NCI-H2081 (cell line): Measurements from ENCODE around the gene ATP8B3.
A peak's percentile ranks its signal among the peaks of the same experiment; 100 is the strongest.

Experiments used
- DNase-seq, 2 experiments: peaks; one replicate each; lab custom pipeline; 2025; lab: John Stamatoyannopoulos, UW

Gene ATP8B3

DNA sequence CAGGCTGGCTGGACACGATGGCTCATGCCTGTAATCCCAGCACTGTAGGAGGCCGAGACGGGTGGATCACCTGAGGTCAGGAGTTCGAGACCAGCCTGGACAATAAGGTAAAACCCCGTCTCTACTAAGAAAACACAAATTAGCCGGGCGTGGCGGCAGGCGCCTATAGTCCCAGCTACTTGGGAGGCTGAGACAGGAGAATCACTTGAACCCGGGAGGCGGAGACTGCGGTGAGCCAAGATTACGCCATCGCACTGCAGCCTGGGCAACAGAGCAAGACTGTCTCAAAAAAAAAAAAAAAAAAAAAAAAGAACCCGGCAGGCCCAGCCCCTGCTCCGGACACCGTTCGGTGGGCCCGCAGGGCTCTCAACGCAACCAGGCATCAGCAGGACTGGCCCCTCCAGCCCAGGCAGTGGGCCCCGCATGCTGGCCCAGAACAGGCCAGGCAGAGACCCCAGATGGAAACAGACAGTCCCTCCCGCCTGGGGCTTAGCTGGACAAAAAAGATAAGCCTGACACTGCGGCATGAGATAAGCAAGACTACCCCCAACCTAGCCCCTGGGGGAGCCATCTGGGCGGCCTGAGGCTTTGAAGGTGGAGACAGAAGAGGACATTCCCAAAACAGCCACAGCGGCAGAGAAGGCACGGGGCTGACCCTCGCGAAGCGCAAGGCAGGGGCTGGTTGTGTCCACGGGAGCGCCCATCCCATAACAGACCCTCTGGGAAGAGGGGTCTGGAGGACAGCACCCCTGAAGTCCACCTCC lies 24.6 kb upstream of the ATP8B3 start:
- DNase-seq: no peak

DNA sequence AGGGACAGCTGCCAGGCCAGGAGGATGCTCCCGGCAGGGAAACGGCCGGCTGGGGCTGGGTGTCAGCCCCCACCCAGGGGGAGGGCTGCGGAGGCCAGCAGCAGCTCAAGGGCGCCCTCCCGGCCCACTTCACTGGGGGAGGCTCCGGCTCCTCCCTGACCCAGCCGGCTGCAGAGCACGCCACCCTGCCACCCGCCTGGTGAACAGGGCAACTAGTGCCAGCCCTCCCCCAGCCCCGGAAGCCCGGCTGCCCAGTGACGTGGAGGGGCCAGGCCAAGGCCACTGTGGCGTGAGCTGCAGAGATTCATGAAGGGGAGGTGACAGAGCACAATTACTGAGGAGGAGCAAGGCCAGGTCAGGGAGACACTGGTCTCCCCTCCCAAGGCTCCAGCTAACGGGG lies 21.5 kb upstream of the ATP8B3 start:
- no peak for DNase-seq

DNA sequence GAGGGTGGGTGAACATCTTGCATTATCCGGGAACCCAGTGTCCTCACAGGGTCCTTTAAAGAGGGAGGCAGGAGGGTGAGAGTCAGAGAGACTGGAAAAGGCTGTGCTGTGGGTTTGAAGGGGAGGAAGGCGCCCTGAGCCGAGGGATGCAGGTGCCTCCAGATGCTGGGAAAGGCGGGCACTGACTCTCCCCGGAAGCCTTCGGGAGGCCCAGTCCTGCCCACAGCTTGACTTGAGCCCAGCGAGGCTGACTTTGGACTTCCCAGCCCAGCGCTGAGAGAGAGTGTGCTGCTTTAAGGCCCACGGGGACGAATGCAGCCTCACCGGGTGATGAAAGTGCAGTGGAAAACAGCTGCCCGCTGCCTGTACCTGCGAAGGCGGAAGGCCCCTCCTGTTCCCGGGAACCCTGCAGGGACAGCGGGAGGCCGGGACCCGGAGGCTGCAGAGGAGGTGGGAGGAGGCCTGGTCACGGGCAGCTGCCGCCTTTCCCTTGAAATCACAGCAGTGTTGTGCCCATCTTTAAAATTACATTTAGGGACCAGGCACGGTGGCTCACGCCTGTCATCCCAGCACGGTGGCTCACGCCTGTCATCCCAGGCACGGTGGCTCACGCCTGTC lies 20.1 kb upstream of the ATP8B3 start:
- no peak for DNase-seq

DNA sequence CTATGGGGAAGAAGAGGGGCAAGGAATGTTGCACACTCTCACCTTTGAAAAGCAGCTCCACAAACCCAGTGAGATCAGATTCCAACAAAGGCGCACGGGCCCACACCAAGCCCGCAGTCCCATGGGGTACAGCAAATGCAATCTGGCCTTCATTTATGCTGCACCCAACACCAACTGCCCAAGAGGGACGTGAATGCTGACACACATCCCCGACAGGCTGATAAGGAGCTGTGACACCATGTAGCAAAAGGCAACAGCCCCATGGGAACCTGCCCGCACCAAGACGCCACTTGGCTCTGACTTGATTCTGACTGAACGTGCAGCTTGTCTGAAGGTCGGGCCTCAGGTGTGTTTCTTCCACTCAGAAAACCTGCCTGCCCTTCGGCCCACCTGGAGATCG lies 18.9 kb upstream of the ATP8B3 start:
- no peak for DNase-seq

DNA sequence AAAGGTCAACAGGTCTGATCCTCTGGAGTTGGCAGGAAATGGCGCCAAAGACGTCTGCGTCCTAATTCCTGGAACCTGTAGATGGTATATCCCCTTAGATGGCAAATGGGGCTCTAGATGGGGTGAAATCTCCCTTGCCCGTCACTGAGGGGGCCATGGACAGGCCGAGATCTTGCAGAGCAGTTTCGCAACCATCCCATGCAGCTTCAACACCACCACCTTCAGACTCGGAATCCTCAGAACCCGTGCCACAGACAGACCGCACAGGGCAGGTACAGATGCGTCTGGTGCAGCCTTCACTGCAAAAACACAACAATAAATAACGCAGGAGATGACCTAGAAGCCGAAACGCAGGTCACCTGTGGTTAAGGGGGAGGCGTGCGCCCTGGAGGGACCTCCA lies 18.5 kb upstream of the ATP8B3 start:
- DNase-seq: no peak

DNA sequence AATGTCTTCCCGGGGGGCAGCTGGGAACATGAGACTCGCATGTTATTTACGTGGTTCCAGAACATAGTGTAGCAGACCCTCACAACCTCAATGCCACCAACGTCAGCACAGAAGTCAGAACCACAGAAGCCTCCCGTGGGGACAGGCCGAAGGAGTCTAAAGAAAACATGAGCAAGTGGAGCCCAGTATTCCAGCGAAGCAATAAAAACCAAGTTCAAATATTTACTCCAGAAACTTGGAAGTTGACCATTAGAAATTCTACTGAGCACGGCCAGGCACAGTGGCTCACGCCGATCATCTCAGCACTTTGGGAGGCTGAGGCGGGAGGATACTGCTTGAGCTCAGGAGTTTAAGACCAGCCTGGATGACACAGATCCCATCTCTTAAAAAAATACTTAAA lies 17.9 kb upstream of the ATP8B3 start:
- DNase-seq: no peak

DNA sequence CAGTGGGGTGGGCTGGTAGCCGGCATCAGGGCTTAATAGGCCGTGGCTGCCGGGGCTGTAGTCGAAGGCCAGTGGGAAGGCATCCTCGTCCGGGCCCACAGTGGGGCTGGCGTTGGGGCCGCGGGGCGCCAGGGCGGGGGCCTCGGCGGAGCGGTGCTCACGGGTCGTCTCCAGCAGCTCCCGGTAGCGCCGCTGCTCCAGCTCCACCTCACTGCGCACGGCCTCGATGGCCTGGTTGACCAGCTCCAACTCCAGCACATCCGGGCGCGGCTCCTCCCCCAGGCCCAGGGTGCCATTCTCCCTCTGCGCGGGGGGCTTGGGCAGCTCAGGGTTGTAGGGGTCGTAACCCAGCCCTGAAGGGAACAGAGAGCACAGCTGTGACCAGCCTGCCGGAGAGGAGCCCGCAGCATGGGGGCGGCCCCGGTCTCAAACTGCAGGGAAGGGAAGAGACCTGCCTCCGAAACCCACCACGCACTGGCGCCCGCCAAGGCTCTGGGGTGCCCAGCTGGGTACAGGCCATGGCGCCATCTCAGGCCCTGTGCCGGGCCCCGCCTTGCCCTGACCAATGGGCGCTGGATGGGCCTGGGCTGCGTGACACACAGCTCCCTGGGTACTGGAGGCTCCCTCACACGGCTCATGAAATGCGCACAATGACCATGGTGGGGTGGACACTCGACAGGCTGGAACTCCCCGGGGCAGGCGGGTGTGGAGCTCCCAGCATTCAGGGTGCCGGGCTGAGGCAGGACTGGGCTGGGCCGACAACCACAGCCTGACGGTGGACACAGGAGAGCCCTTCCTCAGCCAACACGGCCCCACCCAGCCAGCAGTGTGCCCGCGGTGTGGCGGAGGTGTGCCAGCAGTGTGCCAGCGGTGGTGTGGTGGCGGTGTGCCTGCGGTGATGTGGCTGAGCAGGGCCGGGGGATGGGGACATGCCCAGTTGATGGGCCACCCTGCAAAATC lies 16.5 kb upstream of the ATP8B3 start:
- no peak for DNase-seq

DNA sequence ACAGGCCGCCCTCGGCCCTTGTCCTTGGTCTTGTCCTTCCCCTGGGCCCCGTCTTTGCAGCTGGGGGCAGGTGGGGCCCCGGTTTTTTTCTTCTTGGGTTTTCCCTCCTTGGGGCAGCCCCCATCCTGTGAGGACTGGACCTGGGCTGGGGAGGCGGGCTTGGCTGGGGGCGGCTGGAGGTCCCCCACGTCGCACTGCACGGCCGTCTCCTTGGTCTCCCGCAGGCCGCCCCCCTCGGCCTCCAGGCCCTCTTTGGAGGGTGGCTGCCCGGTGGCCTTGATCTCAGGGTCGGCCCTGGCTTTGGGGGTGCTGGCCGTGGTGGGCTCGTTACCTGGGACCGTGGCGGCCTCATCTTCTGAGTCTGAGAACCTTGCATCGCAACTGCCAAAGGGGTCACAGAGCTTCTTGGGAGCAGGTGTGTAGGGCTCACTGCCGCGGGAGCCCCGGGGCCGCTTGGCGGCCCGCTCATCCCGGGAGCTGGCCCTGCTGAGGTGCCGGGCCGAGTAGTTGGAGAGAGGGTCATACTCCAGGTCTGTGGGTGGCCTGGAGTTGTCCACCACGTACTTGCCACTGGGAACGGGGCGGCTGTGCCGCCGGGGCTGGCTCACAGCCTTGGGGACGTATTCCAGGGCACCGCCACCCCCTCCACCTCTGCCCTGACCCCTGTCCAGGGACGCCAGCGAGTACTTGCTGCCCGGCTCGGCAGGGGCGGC lies 15.6 kb upstream of the ATP8B3 start:
- no peak for DNase-seq

DNA sequence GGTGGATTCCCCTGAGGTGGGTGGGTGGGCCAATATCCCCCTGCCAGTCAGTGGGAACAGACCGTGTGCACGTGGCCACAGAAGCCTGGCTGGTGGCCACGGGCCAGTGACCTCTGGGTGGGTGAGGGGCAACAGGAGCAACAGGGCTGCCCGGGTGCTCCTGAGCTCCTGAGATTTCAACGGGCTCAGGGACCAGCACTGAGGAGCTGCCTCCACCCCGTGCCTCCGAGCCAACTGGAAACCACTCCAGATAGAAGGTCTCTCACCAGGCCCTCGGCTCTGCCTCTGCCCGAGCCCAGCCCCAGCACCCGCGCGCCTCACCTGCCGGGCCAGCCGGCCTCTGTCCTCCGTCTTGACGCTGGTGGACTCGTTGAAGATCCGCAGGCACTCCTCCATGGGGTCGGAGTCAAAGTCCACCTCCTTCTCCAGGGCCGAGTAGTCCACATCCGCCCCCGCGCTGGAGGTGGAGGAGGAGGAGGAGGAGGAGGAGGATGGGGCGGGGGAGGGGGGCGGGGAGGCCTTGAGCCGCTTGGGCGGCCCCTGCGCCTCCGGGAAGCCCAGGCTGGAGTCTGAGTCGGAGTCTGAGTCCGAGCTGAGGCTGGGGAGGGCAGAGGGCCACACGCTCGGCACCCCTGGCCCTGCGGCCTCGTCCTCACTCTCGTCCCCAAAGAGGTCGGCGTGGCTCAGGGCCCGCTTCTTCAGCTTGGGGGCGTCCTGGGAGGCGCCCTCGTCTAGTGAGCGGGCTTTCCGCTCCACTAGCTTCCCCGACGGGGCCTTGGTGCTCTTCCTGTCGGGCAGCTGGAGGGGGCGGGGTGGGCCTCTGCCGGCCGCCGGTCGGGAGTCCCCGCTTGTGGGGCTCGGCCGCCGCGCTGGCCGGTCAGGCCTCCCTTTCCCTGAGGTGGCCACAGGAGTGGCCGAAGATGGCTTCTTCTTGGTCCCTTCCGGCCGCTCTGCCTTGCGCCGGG lies 14.8 kb upstream of the ATP8B3 start:
- DNase-seq: no peak

DNA sequence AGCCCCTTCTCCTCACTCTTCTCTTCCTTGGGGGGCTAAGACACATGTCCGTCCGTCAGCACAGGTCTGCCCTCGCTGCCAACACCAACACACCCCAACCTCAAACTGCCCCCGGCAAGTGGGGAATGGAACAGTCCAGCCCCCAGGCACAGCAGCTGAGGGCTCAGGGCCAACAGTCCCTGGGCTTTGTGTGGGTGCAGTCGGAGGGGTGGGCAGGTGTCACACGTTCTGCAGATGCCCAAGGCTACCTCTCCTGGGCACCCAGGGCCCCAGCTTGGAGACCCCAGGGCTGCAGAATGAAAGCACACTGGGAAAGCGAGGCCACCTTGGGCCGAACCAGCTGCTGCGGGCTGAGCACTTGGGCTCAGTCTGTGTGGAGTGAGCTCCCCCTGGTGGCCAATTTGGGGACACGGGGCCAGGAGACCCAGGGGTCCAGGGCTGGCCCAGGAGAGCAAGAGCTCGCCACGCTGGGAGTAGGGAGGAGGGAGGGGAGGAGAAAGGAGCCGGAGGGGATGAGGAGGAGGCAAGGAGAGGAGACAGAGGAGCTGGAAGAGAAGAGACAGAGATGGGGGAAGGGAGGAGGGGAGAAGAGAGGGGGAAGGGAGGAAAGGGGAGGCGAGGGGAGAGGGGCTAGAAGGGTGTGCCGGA lies 14.0 kb upstream of the ATP8B3 start:
- peak; percentile 64 to 70 for DNase-seq

DNA sequence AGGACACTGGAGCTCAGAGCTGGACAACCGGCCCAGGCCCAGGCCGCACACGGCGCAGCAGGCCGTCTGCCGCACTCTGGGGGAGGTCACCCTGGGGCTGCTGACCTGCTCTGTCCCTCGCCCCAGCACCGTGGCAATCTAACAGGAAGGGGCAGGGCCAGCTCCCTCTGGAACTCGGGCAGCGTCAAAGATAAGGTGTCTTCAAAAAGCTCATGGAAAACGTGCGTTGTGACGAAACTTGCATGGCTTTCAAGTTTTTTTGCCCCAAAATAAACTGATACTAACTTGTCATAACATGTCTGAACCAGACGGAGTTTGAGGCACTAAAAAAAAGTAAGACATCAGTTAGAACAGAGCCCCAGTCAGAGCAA lies 12.2 kb upstream of the ATP8B3 start:
- no peak for DNase-seq

DNA sequence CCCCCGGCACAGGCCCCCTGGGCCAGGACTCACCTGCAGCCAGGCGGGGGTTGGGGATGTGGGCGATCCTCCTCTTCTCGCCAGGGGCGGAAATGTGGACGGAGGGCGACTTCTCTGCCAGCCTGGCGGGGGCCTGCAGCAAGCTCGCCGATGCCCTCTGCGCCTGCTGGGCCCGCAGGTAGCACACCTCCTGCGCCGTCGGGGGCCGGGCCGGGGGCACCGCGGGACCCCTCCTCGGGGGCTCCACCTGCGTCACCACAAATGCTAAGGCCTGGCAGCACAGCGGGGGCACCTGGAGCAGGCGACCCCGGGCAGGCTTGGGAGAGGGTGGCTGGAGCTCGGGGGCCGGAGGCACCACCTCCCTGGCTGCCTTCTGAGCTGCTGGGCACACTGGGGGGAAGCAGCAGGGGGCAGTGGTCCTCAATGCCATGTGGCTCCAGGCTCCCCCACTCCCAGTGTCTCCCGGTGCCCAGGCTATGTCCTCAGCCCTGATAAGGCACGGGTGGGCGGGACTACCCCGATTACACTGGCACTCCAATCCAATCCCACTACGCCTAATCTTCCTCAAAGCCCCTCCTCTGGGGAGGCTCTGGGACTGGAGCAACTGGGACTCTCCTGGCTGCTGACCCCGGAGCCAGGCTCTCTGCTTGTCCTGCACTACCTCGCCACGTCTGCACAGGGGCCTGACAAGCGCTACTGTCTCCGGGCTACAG lies 11.6 kb upstream of the ATP8B3 start:
- no peak for DNase-seq

DNA sequence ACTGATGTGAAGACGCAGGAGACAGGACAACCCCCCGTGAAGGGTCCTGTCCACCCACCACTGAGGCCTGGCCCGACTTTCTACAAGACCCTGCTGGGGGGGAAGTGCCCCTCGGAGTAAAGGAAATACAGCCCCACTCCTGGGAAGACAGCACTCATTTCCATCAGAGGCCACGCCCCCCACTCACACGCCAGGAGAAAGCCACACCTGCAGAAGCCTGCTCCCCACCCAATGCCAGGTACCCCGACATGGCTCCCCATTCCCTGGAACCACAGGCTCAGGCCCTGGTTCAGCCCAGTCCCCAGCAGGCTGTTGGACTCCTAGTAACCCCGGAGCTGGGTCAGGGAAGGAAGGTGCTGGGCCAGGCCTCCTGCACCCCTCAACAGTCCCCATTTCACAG lies 10.9 kb upstream of the ATP8B3 start:
- DNase-seq: no peak

DNA sequence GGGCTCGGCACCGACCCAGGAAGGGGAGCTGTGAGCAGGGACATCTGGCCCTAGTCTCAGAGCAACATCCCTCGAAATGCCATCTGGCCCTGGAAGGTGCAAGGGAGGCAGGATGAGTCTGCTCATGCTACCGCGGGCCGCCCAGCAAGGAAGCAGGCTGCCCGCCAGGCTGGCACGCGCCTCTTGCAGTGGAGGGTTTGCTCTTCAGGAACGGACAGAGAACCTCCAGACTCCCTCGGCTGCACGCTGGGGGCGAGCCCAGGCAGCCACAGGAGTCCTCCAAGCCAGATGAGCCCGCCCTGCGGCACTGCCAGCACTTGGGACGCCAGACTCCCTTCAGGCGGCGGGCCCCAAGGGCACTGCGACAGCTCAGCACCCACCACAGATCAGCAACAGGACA lies 10.1 kb upstream of the ATP8B3 start:
- DNase-seq: no peak

DNA sequence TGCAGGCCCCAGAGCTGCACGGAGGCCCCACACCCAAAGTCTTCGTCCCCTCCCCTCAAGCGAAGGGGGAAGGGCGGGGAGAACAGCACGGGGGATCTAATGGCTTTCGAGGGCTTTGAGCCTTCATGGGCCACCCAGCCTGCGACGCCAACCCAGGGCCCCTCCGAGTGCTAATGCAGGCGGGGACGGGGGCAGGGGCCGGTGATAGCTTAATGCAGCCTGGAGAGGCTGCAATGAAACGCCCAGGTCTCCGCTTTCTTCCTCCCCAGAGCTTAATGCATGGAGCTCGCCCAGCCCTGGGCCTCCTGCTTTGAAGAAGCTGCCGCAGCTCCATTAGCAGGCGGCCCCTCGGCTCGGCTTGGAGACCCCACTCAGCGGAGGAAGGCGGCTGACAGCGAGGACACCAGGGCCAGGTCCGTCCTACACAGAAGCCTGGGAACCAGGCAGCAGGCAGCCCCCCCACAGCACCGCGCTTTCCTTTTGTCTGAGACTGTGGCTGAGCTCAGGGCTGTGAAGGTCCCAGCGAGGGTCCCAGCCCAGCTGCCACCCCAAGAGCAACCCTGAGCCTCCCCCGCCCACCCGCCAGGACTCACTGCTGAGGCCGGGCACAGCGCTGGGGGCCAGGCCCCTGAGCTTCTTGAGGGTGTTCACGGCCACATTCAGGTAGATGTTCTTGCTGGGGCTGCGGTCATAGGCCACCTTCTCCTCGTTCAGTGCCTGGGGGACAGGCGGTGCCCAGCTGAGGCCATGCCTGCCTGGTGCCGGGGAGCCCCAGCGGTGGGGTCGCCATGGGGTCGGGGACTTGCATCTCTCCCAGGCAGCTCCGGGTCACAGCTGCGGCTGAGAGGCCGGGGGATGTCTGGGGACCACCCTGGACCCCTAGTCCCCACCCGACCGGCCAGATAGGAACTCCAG lies 7.5 kb upstream of the ATP8B3 start:
- no peak for DNase-seq

DNA sequence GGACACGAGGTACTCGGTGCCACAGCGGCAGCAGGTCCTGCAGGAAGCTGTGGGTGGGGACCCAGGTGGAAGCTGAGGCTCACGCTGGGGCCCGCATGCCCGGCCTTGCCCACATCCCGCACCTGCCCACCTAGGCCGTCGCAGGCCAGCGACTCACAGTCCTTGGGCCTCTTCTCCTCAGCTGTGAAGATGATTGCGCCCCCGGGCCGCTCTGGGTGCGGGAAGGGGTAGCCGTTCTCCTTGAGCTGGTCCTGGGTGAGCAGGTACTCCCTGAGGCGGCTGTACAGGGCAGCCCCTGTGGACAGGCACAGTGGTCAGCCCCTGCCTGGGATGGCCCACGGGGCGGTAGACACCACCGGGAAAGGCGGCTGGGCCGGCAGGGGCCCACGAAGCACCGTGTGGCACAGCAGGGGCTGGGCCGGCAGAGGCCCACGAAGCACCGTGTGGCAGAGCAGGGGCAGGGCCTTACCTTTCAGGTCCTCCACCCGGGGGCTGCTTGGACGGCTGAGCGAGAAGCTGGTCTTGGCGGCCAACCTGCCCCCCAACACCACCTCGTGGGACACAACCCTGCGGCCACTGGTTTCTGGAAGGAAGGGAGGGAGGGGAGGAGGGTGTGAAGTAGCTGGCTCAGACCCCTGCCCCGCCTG lies 6.6 kb upstream of the ATP8B3 start:
- no peak for DNase-seq

DNA sequence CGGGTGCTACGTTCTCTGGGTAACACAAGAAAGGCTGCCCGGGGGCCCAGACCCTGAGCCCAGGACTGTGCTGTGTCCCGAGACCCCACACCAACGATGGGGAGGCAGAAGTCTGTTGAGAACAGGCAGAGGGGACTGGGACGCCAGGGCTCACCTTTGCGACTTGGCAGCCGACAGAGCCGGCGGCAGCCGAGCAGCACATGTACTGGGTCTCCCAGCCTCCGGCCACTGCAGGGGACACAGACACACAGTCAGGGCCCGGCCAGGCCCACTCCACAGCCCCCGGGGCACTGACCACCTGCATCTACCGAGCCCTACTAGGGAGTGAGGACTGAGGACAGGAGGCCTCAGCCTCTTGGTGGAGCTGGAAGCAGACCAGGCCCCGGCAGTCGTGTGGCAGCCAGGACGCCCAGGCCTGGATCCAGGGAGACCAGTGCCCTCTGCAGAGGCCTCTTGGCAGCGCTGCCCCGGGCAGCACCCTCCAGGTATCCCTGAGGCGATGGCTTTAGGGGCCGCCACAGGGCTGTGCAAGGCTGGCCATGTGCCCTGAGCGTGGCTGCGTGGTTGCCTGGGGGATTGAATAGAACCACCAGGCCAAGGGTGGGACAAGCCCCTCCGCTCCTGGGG lies 5.6 kb upstream of the ATP8B3 start:
- DNase-seq: no peak
